ENCODE data around the gene TMEM52.
"Not testable (repeated sequence)": the region's sequence is repeated elsewhere in the genome, so short reads cannot be mapped to it uniquely, and the experiment has no call there.

Gene TMEM52

DNA sequence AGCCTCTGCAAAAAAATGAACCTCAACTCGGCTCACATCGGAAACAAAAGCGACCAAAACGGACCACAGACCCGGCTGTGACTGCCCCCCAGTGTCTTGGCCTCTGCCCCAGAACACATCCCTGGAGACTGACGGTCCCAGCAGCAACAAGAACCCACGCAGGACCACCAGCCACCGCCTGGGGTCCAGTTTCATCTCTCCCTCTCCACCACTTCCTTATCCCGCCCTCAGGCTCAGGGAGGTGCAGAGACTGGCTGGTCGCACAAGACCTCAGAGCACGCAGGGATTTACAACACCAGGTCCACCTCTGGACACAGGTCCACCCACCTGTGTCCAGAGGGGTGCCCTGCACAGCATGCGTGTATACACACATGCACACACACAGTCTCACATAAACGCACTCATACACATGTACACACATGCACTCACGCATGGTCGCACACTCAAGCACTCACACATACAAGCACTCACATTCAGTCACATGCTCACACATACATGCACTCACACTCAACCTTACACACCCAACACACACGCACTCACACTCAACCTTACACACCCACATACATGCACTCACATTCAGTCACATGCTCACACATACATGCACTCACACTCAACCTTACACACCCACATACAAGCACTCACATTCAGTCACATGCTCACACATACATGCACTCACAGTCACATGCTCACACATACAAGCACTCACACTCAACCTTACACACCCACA lies 18.6 kb upstream of the TMEM52 start:
- no peak for DNase-seq (ENCODE audit: low read depth)
- no peak overlapping the region for H3K4me3 ChIP-seq (ENCODE audit: low read depth, low read length)
- TF ChIP-seq, protein P1, sequence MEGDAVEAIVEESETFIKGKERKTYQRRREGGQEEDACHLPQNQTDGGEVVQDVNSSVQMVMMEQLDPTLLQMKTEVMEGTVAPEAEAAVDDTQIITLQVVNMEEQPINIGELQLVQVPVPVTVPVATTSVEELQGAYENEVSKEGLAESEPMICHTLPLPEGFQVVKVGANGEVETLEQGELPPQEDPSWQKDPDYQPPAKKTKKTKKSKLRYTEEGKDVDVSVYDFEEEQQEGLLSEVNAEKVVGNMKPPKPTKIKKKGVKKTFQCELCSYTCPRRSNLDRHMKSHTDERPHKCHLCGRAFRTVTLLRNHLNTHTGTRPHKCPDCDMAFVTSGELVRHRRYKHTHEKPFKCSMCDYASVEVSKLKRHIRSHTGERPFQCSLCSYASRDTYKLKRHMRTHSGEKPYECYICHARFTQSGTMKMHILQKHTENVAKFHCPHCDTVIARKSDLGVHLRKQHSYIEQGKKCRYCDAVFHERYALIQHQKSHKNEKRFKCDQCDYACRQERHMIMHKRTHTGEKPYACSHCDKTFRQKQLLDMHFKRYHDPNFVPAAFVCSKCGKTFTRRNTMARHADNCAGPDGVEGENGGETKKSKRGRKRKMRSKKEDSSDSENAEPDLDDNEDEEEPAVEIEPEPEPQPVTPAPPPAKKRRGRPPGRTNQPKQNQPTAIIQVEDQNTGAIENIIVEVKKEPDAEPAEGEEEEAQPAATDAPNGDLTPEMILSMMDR (IDR thresholded peaks at IDR 0.05; ENCODE audit: insufficient read depth, low read depth, low read length, missing control alignments): no peak

DNA sequence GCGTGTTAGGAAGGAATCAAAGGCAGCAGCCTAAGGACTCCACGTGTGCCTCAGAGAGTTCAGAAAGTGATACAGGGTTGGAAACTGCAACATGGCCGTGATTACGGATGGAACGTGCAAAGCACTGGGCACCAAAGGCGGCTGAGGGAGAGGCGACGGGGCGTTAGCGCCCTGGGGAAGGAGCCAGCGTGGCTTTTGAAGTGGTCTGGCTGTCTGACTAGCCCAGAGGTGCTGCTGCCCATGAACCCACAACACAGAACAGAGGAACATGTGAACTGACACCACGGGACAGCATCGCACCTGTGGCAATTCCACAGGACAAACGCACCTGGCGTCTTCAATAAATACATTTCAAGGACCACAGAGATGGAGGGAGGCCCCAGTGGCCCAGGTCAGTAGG lies 18.0 kb upstream of the TMEM52 start:
- no peak overlapping the region for H3K4me3 ChIP-seq (ENCODE audit: low read depth, low read length)
- TF ChIP-seq, protein P1 (IDR thresholded peaks at IDR 0.05; ENCODE audit: insufficient read depth, low read depth, low read length, missing control alignments): no peak
- DNase-seq (ENCODE audit: low read depth): no peak

DNA sequence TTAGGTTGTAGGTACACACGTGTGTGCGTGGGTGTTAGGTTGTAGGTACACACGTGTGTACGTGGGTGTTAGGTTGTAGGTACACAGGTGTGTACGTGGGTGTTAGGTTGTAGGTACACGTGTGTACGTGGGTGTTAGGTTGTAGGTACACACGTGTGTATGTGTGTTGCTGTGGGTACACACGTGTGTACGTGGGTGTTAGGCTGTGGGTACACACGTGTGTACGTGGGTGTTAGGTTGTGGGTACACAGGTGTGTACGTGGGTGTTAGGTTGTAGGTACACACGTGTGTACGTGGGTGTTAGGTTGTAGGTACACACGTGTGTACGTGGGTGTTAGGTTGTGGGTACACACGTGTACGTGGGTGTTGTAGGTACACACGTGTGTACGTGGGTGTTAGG lies 15.8 kb upstream of the TMEM52 start:
- not testable (repeated sequence) for DNase-seq (ENCODE audit: low read depth); H3K4me3 ChIP-seq (ENCODE audit: low read depth, low read length)

DNA sequence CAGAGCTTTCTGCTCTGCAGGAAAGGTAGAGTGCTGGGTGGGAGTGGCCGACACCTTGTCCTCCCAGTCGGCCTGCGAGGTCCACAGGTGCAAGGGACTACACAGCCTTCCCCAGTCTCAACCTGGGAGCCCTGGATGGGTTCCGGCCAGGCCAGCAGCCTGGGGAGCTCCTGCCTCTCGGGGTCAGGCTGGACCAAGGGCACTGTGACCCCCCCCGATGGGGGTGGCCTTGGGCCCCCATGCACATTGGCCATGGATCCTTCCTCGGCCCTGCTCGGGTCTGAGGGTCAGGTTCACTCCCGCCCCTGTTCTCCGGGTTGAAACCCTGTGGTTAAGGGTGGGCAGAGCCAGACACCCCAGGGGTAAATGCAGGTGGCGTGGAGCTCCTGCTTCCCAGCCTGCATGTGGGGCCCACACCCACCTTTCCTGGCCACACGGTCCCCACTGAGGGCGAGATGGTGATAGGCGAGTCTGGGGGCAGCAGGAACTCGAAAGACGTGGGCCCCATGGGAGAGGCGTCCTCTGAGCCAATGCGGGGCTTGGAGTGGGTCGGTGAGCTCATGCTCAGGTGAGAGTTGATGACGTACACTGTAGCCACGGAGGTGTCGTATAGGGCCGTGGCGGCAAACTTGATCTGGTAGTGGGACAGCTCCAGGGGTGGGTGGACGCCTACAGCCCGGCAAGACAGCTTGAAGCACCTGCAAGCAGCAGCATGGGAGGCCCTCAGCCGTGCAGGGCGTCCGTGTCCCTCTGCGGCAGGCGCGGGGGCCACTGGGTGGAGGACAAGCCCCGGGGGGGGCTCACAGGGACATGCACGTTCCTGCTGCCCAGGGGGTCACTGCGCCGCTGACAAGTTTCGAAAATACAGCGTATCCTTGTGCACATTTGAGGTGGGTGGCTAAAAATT lies 10.8 kb upstream of the TMEM52 start:
- no peak overlapping the region for H3K4me3 ChIP-seq (ENCODE audit: low read depth, low read length)
- TF ChIP-seq, protein P1 (IDR thresholded peaks at IDR 0.05; ENCODE audit: insufficient read depth, low read depth, low read length, missing control alignments): no peak
- DNase-seq (ENCODE audit: low read depth): no peak

DNA sequence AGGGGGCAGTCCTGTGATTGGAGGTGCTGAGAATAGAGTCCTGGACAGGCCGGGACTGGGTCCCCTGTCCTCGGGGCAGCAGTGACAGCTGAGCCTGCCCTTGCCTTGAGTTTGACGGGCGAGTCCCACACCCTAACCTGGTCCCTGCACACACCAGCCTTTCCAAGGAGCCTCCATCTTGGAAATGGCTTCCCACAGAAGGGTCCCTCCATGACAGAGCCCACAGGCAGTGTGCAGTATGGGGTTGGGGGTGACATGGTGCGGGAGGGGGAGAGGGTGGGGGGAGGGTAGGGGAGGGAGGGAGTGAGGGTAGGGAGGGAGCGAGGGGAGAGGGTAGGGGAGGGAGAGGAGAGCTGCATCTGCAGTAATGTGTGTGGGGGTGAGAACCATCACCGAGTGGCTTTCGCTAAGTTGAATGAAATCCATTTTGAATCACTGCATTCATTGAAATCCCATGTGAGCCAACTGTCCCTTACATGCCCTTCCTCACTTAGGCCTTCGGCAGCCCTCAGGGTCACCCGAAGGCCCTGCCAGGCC lies 10.1 kb upstream of the TMEM52 start:
- TF ChIP-seq, protein P1 (IDR thresholded peaks at IDR 0.05; ENCODE audit: insufficient read depth, low read depth, low read length, missing control alignments): no peak
- no peak overlapping the region for H3K4me3 ChIP-seq (ENCODE audit: low read depth, low read length)
- DNase-seq (ENCODE audit: low read depth): no peak

DNA sequence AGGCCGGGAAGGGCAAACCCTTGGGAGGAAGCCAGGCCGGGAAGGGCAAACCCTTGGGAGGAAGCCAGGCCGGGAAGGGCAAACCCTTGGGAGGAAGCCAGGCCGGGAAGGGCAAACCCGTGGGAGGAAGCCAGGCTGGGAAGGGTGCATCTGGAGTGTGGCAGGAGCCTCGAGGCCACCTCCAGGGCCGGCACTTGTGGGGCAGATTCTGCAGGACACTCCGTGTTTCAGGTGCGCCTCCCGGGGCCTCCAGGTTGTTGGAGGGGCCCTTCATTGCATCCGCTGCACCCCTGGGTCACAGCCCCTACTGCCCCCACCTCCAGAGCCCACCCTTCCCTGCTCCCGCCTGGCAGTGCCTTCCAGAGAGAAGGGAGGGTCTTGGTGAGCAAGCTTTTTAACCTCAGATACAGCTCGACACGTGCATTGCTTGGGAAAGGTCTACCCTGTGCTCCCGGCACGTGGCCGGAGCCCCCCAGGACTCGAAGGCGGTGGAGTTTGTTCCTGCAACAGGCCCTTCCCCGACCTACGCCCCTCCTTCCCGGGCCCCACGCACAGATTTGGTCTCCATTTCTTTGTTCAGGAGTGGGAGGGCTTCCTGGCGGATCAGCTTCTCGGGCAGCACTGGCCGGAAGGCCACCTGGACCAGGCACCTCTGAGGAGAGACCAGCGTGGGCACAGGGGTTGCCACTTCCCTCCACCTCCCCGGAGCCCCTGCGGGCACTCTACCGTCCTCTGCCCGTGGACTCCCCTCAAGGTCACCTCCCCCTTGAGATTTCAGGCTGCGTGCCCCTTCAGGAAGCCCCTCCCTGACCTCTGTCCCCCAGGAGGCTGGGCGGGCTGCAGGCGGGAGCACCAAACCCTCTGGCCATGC lies 9.4 kb upstream of the TMEM52 start:
- DNase-seq (ENCODE audit: low read depth): no peak
- TF ChIP-seq, protein P1 (IDR thresholded peaks at IDR 0.05; ENCODE audit: insufficient read depth, low read depth, low read length, missing control alignments): no peak
- no peak overlapping the region for H3K4me3 ChIP-seq (ENCODE audit: low read depth, low read length)
